H1 (cell line): ENCODE results near the gene DIAPH1. TPM values are rescaled to one million over a fixed set of nuclear protein-coding genes. Genes with fewer than 3 reads are reported as not detected.
A peak's percentile ranks its signal among the peaks of the same experiment; 100 is the strongest.

Source experiments
- CTCF ChIA-PET: fragments of 300-600 bp; sonication (Branson Sonifier 250); formaldehyde crosslinking; loops from one replicate; lab custom pipeline; 2021; ENCODE audit not compliant: partially characterized antibody; lab: Charles Lee
- POLR2A ChIA-PET: fragments of 300-600 bp; sonication (Branson Sonifier 250); formaldehyde crosslinking; loops from one replicate; lab custom pipeline; 2021; ENCODE audit warnings: inconsistent platforms; ENCODE audit not compliant: partially characterized antibody; lab: Charles Lee
- DNase-seq, 2 experiments: peaks; one replicate each; pipeline versions ENCODE4 v3.0.0 to v3.0.0-alpha.2; 2010 to 2022; ENCODE audit warnings: low spot score in 2 of 2, low read depth in 1 of 2, mixed read lengths in 1 of 2
- FAIRE-seq: peaks from 2 replicates; lab custom pipeline; 2011; peaks lifted over from hg19 to GRCh38; lab: Jason Lieb, UNC
- H2AFZ ChIP-seq: 2 replicates; pipeline ENCODE4 v1.8.1; 2012; ENCODE audit warnings: low read length, inconsistent platforms
- H2AK5ac ChIP-seq: 2 replicates; pipeline ENCODE4 v1.6.1; 2013; ENCODE audit warnings: low read depth, low read length
- H2BK120ac ChIP-seq: replicated peaks from 2 replicates; pipeline ENCODE3; 2013; ENCODE audit warnings: low read depth, low read length, inconsistent platforms
- H2BK12ac ChIP-seq: 2 replicates; pipeline ENCODE4 v1.6.1; 2013; ENCODE audit warnings: low read depth, low read length
- H2BK15ac ChIP-seq: 2 replicates; pipeline ENCODE4 v1.6.1; 2013; ENCODE audit warnings: low read length
- H2BK20ac ChIP-seq: 2 replicates; pipeline ENCODE4 v1.6.1; 2013; ENCODE audit warnings: low read length
- H2BK5ac ChIP-seq: 2 replicates; pipeline ENCODE4 v1.6.1; 2013; ENCODE audit warnings: low read depth, low read length
- H3K14ac ChIP-seq: 2 replicates; pipeline ENCODE4 v1.6.1; 2013; ENCODE audit warnings: inconsistent platforms; ENCODE audit not compliant: insufficient read length
- H3K18ac ChIP-seq: 2 replicates; pipeline ENCODE4 v1.6.1; 2013; ENCODE audit warnings: low read length; ENCODE audit errors: extremely low read depth
- H3K23ac ChIP-seq: 2 replicates; pipeline ENCODE4 v1.6.1; 2013; ENCODE audit warnings: inconsistent platforms; ENCODE audit not compliant: insufficient read length
- H3K23me2 ChIP-seq: 2 replicates; pipeline ENCODE4 v1.6.1; 2013; ENCODE audit warnings: low read depth, low read length
- H3K27ac ChIP-seq: 2 replicates; pipeline ENCODE4 v1.6.1; 2011; ENCODE audit warnings: low read depth, low read length, inconsistent platforms
- H3K27me3 ChIP-seq, 4 experiments: replicated peaks in 1 of 4; 1 replicate in 1 of 4; 2 replicates in 3 of 4; pipeline versions ENCODE4 v1.6.1 to v1.8.1; 2011 to 2013; ENCODE audit warnings: low read length in 3 of 4, mild to moderate bottlenecking in 3 of 4, inconsistent platforms in 2 of 4, mixed read lengths in 2 of 4, moderate library complexity in 1 of 4; ENCODE audit not compliant: control insufficient read depth in 3 of 4, insufficient read depth in 3 of 4; ENCODE audit errors: extremely low read depth in 1 of 4
- H3K36me3 ChIP-seq, 4 experiments: 2 replicates each; pipeline versions ENCODE4 v1.6.1 to v1.8.1; 2011 to 2013; ENCODE audit warnings: mild to moderate bottlenecking in 4 of 4, low read length in 3 of 4, moderate library complexity in 2 of 4, control low read depth in 1 of 4, inconsistent platforms in 1 of 4; ENCODE audit not compliant: insufficient read depth in 4 of 4, control insufficient read depth in 2 of 4
- H3K4ac ChIP-seq: replicated peaks from 2 replicates; pipeline ENCODE3; 2013; ENCODE audit warnings: low read length, low read depth, mixed read lengths, inconsistent platforms; ENCODE audit not compliant: insufficient read length
- H3K4me1 ChIP-seq, 4 experiments: replicated peaks in 1 of 4; 1 replicate in 1 of 4; 2 replicates in 3 of 4; pipeline versions ENCODE4 v1.6.1 to v1.8.1; 2011 to 2013; ENCODE audit warnings: low read length in 3 of 4, inconsistent platforms in 2 of 4, mixed read lengths in 1 of 4; ENCODE audit not compliant: insufficient read depth in 4 of 4, control insufficient read depth in 3 of 4
- H3K4me2 ChIP-seq, 2 experiments: 2 replicates each; pipeline versions ENCODE4 v1.6.1 to v1.8.1; 2011 to 2013; ENCODE audit warnings: low read depth in 2 of 2, low read length in 2 of 2, control low read depth in 1 of 2, inconsistent platforms in 1 of 2, mild to moderate bottlenecking in 1 of 2; ENCODE audit not compliant: insufficient read depth in 1 of 2
- H3K4me3 ChIP-seq, 4 experiments: fragments of 200-600, 300-600 bp in 1 of 4; sonication (generic), shearing (Covaris generic), sonication (Bioruptor Twin) in 1 of 4; 2 replicates each; pipeline versions ENCODE4 v1.5.1 to v1.8.1; 2011 to 2016; ENCODE audit warnings: low read length in 4 of 4, low read depth in 3 of 4, control low read depth in 2 of 4, inconsistent platforms in 2 of 4, mild to moderate bottlenecking in 2 of 4, mixed read lengths in 1 of 4, moderate library complexity in 1 of 4; ENCODE audit not compliant: insufficient read depth in 2 of 4; ENCODE audit errors: extremely low read depth in 1 of 4
- H3K56ac ChIP-seq: replicated peaks from 2 replicates; pipeline ENCODE3; 2013; ENCODE audit warnings: low read depth, mild to moderate bottlenecking, mixed read lengths, low read length, inconsistent platforms; ENCODE audit not compliant: insufficient read length
- H3K79me1 ChIP-seq: 2 replicates; pipeline ENCODE4 v1.6.1; 2013; ENCODE audit warnings: low read depth, low read length, control low read depth
- H3K79me2 ChIP-seq, 2 experiments: 2 replicates each; pipeline versions ENCODE4 v1.6.1 to v1.8.1; 2012 to 2013; ENCODE audit warnings: low read length in 2 of 2, mild to moderate bottlenecking in 2 of 2, inconsistent platforms in 1 of 2; ENCODE audit not compliant: insufficient read depth in 2 of 2, control insufficient read depth in 1 of 2
- H3K9ac ChIP-seq, 4 experiments: replicated peaks in 1 of 4; 1 replicate in 1 of 4; 2 replicates in 3 of 4; pipeline versions ENCODE4 v1.6.1 to v1.8.1; 2011 to 2013; ENCODE audit warnings: low read depth in 3 of 4, low read length in 3 of 4, control low read depth in 2 of 4, mild to moderate bottlenecking in 2 of 4, moderate library complexity in 2 of 4, inconsistent platforms in 1 of 4; ENCODE audit errors: extremely low read depth in 1 of 4
- H3K9me3 ChIP-seq, 2 experiments: 2 replicates each; pipeline versions ENCODE4 v1.6.1 to v1.8.1; 2012 to 2013; ENCODE audit warnings: mild to moderate bottlenecking in 2 of 2, moderate library complexity in 2 of 2, control low read depth in 1 of 2, inconsistent platforms in 1 of 2, low read depth in 1 of 2, low read length in 1 of 2, mixed read lengths in 1 of 2; ENCODE audit not compliant: insufficient read depth in 2 of 2
- H4K20me1 ChIP-seq, 2 experiments: replicated peaks in 1 of 2; 2 replicates each; pipeline versions ENCODE3 to v1.8.1; 2011 to 2013; ENCODE audit warnings: inconsistent platforms in 2 of 2, low read length in 2 of 2, mild to moderate bottlenecking in 1 of 2; ENCODE audit not compliant: insufficient read depth in 2 of 2, control insufficient read depth in 1 of 2
- H4K5ac ChIP-seq: 2 replicates; pipeline ENCODE4 v1.6.1; 2013; ENCODE audit warnings: low read length, low read depth, mixed read lengths, inconsistent platforms; ENCODE audit not compliant: insufficient read length
- H4K8ac ChIP-seq: 2 replicates; pipeline ENCODE4 v1.8.0; 2013; ENCODE audit warnings: mild to moderate bottlenecking, moderate library complexity, low read length, inconsistent platforms; ENCODE audit not compliant: insufficient read depth; ENCODE audit errors: extremely low read depth
- H4K91ac ChIP-seq: replicated peaks from 2 replicates; pipeline ENCODE3; 2013; ENCODE audit warnings: low read length, mixed read lengths, inconsistent platforms; ENCODE audit not compliant: insufficient read length
- EP300 ChIP-seq, 2 experiments: IDR thresholded peaks; 1 replicate in 1 of 2; 2 replicates in 1 of 2; pipeline ENCODE4 v1.6.1; 2011 to 2012; ENCODE audit warnings: low read depth in 2 of 2, low read length in 2 of 2, mild to moderate bottlenecking in 2 of 2, borderline replicate concordance in 1 of 2, inconsistent platforms in 1 of 2, moderate library complexity in 1 of 2
- FOSL1 ChIP-seq: IDR thresholded peaks from 2 replicates; pipeline ENCODE4 v1.6.1; 2011; ENCODE audit warnings: mild to moderate bottlenecking, low read depth, low read length, moderate library complexity; ENCODE audit not compliant: insufficient read depth
- HDAC6 ChIP-seq: IDR thresholded peaks from one replicate; pipeline ENCODE4 v1.7.1; 2012; ENCODE audit warnings: low read depth, mild to moderate bottlenecking, inconsistent platforms, low read length, moderate library complexity
- WGBS, 2 experiments: shearing (Covaris generic) in 1 of 2; methylation state at CpG; one replicate each; pipeline versions ENCODE4 v1.1.6 to v1.1.7; 2013 to 2015; ENCODE audit warnings: low lambda C conversion rate in 2 of 2, mixed read lengths in 2 of 2, inconsistent platforms in 1 of 2, low coverage in 1 of 2, missing lambda C conversion rate in 1 of 2; ENCODE audit not compliant: insufficient replicate concordance in 2 of 2, insufficient coverage in 1 of 2, insufficient read length in 1 of 2; ENCODE audit errors: extremely low coverage in 1 of 2, missing lambda C conversion rate in 1 of 2; 5-methylcytosine and 5-hydroxymethylcytosine counted together
- polyA plus RNA-seq, 7 experiments: library from polyadenylated mRNA; depleted of rRNA in 3 of 7; stranded (reverse) in 5 of 7; unstranded in 2 of 7; fragments of >200 nt in 5 of 7; fragments of 200-250 nt in 2 of 7; gene quantifications; 1 replicate in 5 of 7; 2 replicates in 1 of 7; 4 replicates in 1 of 7; pipeline versions ENCODE4 v1.2.1 to v1.2.3, GENCODE V29; 2011 to 2013; ENCODE audit warnings: missing spikeins in 2 of 7, mixed read lengths in 2 of 7
- total RNA-seq: library from RNA; stranded (reverse); fragmentation: NEBNext Ultra II Directional; extraction: Animal tissue kit (Norgen Biotek cat#: 25700); gene quantifications from 2 replicates; pipeline ENCODE4 v1.2.1, GENCODE V29; 2021

The DIAPH1 gene
- total and polyA plus RNA-seq, 2 of the 8 experiments (the other 6 are each of a cell fraction or from before 2014, with no cell fraction given): 61.2 to 114 TPM

GRCh38 chr5:141477815-141478214, 141.0 kb downstream of the DIAPH1 start:
- H3K14ac ChIP-seq: no peak overlapping the region
- H3K9ac ChIP-seq: no peak overlapping the region
- H2BK120ac ChIP-seq: no peak overlapping the region
- H3K9me3 ChIP-seq: no peaks in the 10 kb centered on the region
- H3K79me2 ChIP-seq: no peaks in the 10 kb centered on the region
- POLR2A ChIA-PET: interaction anchor here (1.0 to 1.6 kb wide), 5 partner anchors 12 to 64 kb away, joined by 3 to 5 read pairs (median 3); partner anchors contain the start of gene PCDHGB7
- no peak for TF ChIP-seq EP300 (IDR thresholded peaks at IDR 0.05; ENCODE audit: borderline replicate concordance in 1 of 2, low read depth in 2 of 2, low read length in 2 of 2)
- no peak for TF ChIP-seq FOSL1
- no peak for TF ChIP-seq HDAC6
- CTCF ChIA-PET: interaction anchor here (0.7 to 8.6 kb wide), 49 partner anchors 8 to 342 kb away, joined by 3 to 218 read pairs (median 5); partner anchors contain the start of genes PCDHB10, PCDHB12, PCDHB14 and PCDHB15
- peak overlapping the region in 1 of 4 experiments; percentile 41; a peak in 2 of 8 replicates for H3K4me3 ChIP-seq
- no peak overlapping the region; the same call in 1 of the 2 replicates for H4K8ac ChIP-seq
- H2BK5ac ChIP-seq: no peak overlapping the region
- H2BK12ac ChIP-seq: no peak overlapping the region
- H4K5ac ChIP-seq: no peak overlapping the region
- no peaks in the 10 kb centered on the region for H3K79me1 ChIP-seq
- no peak overlapping the region for H3K27ac ChIP-seq
- H2BK20ac ChIP-seq: no peak overlapping the region
- H3K56ac ChIP-seq: no peak overlapping the region
- no peak for FAIRE-seq
- H3K23ac ChIP-seq: no peak overlapping the region
- H4K20me1 ChIP-seq: peaks cover 0 to 14% of the 10 kb centered on the region in 2 experiments
- no peak overlapping the region for H2BK15ac ChIP-seq
- H2AFZ ChIP-seq: no peak overlapping the region
- no peak overlapping the region for H3K4ac ChIP-seq
- no peaks in the 10 kb centered on the region for H3K36me3 ChIP-seq
- DNase-seq: no peak
- H3K18ac ChIP-seq: no peak overlapping the region
- no peak overlapping the region for H4K91ac ChIP-seq
- no peaks in the 10 kb centered on the region; the same call in 1 of the 2 replicates for H3K23me2 ChIP-seq
- 85% methylated on average over 13 of the region's 13 CpGs; no CpG with 5 or more reads in 1 of the 2 experiments for WGBS, 2 experiments
- H3K4me2 ChIP-seq: peak overlapping the region; percentile 30; a peak in 3 of 4 replicates
- H2AK5ac ChIP-seq: no peak overlapping the region
- peaks cover 0 to 5% (median 3%) of the 10 kb centered on the region in 4 experiments; a peak in 4 of 7 replicates for H3K4me1 ChIP-seq
- peaks cover 11 to 24% (median 23%) of the 10 kb centered on the region in 4 experiments for H3K27me3 ChIP-seq
